Lower leg skin (tissue), 3 donors: ENCODE measurements around the gene ZNF429.

Source experiments
- POLR2A ChIP-seq, 2 donors: fragments of 450-650 bp; IDR thresholded peaks; one replicate each; pipeline ENCODE4 v1.6.1; 2016 to 2017; ENCODE audit warnings: antibody characterized with exemption in 2 of 2, mild to moderate bottlenecking in 1 of 2, moderate library complexity in 1 of 2
- TF ChIP-seq, protein P1 (sequence below), 3 donors: fragments of 450-650 bp; IDR thresholded peaks; one replicate each; pipeline ENCODE4 v1.5.1; 2016; ENCODE audit warnings: antibody characterized with exemption in 3 of 3, mild to moderate bottlenecking in 3 of 3, moderate library complexity in 2 of 3

DNA sequence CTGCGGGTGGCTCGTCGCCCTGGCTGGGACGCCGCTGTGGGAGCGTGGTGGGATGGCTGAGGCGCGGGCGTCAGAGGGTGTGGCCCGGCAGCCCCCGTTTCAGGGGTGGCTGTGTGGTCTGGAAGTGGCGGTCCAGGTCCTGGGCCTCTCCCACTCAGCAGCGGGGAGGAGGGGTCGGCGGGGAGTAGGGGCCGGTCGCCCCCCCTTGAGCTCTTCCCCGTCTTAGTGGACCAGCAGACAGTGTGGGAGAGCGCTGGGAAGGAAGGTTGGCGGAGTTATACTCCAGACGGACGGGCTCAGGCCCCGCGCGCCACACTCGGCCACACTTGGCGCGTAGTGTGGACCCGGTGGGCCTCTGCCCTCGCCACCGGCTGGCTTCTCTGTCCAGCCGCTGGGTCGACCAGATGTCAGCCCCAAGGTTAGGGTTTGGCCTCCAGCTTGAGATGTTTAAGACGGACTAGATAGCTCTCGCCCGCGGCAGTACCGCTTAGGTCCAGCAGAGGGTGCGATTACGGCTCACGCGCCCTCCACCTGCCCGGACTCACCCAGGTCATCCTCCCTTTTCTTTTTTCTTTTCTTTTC is 21.7 kb upstream of the ZNF429 start:
- no peak for TF ChIP-seq POLR2A (IDR thresholded peaks at IDR 0.05)
- TF ChIP-seq, protein P1, sequence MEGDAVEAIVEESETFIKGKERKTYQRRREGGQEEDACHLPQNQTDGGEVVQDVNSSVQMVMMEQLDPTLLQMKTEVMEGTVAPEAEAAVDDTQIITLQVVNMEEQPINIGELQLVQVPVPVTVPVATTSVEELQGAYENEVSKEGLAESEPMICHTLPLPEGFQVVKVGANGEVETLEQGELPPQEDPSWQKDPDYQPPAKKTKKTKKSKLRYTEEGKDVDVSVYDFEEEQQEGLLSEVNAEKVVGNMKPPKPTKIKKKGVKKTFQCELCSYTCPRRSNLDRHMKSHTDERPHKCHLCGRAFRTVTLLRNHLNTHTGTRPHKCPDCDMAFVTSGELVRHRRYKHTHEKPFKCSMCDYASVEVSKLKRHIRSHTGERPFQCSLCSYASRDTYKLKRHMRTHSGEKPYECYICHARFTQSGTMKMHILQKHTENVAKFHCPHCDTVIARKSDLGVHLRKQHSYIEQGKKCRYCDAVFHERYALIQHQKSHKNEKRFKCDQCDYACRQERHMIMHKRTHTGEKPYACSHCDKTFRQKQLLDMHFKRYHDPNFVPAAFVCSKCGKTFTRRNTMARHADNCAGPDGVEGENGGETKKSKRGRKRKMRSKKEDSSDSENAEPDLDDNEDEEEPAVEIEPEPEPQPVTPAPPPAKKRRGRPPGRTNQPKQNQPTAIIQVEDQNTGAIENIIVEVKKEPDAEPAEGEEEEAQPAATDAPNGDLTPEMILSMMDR (IDR thresholded peaks at IDR 0.05): no peak
